HG03520 (cell line): ENCODE data around the gene SMC1A.
"Not testable (repeated sequence)": the region's sequence is repeated elsewhere in the genome, so short reads cannot be mapped to it uniquely, and the experiment has no call there.

Source experiments
- ATAC-seq: cut with Tn5 transposase; IDR thresholded peaks from one replicate; pipeline ENCODE4 v1.9.1; 2021; ENCODE audit warnings: mild to moderate bottlenecking, moderate library complexity; ENCODE audit not compliant: unreplicated experiment

SMC1A gene

GRCh38 chrX:53429755-53430154 is 7.3 kb upstream of the SMC1A start:
- ATAC-seq: no peak

DNA sequence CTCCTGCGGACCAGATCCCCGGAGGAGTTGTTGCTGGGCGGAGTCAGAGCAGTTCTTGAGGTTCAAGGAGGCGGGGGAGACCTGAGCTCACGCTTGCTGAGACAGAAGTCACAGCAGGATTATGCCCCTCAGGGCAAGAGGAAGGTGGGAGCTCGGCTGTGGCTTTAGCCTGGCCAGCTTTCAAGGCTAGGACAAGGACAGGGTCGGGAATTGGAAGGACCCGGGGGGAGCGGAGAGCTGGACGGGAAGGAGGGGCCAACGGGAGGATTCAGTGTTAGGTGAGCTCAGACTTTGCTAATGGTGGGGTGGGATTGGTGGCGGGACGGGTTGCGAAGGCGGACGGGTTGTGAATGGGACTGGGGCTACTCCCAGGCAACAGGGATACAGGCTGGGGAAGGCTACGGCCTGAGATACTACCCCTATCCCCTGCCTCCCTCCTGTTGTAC is 430 bp upstream of the SMC1A start, which contains the start of gene RIBC1:
RIBC1 (plus strand) TSS at position 13 of the 446 bp plus-strand sequence. CDS start 3,404 bp downstream, outside the sequence.
- no peak for ATAC-seq

DNA sequence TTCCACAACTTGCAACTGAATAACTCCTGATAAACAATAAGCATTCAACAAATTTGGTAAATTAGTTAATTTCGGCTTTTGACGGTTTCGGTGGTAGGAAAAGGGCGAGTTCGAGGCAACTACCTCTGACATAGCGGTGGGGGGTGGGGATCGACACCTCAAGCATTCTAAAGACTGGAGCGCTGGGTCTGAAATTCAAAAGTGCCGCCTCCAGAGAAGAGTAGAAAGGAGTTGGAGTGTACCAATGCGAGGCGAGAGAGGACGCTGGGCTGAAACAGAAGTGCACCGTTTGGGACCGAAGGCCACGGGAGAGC is 725 bp downstream of the SMC1A start:
- peak; percentile 10 for ATAC-seq

DNA sequence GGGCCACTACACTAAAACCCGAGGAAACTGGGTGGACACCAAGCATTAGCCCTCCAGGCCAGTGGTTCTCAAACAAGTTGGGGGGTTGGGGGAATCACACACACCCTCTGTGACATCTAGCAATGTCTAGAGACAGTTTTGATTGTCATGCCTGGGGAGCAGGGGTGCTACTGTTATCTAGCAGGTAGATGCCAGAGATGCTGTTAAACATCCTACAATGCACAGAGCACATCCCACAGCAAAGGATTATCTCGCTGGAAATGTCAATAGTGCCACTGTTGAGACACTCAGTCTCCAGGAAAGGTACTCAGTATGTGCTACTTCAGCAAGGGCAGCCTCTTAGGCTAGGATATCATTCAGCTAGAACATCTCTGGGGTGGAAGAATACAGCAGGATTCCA is 1.3 kb downstream of the SMC1A start:
- ATAC-seq: no peak

GRCh38 chrX:53420351-53420750 is 2.1 kb downstream of the SMC1A start:
- not testable (repeated sequence) for ATAC-seq

- ATAC-seq: no peak
Observed at GRCh38 chrX:53412446-53412845, 10.0 kb downstream of the SMC1A start.

- no peak for ATAC-seq
Observed at GRCh38 chrX:53403535-53403934, 18.9 kb downstream of the SMC1A start.

DNA sequence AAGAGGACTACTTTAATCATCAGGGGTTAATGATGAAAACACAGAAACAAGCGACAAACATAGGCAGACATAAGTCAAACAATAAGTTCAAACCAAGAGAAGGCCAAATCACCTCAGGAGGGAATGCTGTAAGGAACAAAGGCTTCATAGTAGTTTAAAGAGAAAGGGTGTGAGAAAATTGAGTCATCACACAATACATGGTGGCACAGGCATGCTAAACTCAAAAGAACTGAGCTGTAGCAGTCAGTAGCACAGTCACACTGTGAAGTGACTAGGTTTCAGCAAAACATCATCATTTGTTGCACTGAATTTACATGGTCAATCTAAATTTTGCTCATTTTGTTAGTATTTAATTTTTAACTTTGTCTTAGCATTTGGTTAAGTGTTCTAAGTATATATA is 24.2 kb downstream of the SMC1A start:
- ATAC-seq: no peak

DNA sequence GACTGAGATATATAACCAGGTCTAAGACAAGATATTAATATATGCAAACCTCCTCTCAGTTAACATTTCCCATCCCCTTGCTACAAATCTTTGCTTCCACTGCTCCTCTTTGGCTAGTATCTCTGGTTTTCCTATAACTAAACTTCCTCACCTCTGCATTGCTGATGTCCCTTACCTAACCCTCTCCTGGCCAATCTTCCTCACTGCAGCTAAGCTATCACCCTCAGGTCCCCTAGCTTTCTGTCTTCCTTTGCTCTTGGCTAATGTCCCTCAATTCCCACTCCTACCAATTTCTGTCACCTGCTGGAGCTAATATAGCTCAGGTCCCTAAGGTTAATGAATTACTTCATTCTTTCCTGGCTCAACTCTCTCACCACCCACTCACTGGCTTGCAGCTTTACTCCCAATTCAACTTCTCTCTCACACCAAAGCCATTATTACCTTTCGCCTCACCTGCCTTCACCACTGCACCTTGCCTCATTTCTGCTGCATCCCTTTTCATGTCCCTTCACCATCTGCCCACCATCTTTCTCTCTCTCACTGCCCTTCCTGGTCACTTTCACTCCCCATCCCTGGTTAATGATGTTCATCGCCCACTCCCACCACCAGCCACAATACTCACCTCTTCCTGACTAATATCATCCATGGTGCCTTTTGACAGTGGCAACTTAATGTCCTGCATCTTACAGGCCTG is 26.7 kb downstream of the SMC1A start:
- ATAC-seq: no peak

- no peak for ATAC-seq
Observed at GRCh38 chrX:53383376-53384076, 38.9 kb downstream of the SMC1A start.

DNA sequence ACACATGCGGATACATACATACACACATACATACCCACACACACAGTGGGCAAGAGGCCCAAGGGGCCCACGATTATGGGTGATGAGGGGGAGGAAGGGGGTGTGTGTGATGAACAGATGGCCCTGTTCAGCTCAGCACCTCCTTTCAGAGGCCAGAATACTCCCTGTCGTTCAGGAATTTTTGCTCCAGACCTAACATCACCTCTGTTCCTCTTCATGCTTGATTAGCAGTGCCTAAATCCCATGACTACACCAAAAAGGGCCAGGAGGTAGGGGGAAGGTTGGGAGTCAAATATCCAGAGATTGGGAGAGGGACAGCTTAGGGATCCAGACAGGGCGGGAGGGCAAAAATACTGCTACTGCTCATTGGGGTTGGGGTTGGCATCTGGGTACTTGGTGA is 42.7 kb downstream of the SMC1A start:
- no peak for ATAC-seq

GRCh38 chrX:53379008-53379710 is 43.3 kb downstream of the SMC1A start:
- ATAC-seq: no peak

DNA sequence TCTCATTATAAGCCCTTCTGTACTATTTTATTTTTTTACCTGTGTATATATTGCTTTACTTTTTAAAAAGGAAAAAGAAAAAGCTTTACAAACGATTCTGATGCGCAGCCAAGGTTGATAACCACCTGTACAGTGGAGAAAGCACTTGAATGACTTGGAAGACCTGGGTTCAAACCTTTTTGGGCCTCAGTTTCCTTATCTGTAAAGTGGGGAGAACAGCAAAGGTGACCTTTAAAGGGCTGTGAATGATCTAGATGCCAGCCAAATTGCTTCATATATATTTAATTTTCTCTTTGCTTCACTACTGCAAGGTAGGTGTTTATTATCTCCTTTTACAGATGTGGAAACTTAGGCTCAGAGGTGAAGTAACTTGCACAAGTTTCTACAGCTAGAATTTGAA is 45.0 kb downstream of the SMC1A start:
- ATAC-seq: no peak

DNA sequence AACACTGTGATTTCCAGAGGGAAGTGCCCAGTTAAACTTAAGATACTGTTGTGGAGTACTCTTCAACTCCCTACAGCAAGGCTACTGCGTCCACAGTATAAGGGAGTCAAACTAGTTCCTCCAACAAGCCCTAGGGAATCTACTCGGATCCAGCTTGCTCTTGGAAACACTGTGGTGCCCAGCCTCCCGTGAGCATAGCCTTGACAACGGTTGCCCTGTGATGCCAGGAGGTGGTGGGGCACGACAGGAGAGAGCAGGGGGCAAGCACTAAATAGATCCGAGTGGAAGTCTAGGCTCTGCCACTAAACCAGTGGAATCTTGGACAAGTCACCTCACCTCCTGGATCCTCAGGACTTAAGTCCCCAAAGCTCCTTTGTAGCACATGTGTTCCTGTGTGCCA is 45.6 kb downstream of the SMC1A start:
- no peak for ATAC-seq

DNA sequence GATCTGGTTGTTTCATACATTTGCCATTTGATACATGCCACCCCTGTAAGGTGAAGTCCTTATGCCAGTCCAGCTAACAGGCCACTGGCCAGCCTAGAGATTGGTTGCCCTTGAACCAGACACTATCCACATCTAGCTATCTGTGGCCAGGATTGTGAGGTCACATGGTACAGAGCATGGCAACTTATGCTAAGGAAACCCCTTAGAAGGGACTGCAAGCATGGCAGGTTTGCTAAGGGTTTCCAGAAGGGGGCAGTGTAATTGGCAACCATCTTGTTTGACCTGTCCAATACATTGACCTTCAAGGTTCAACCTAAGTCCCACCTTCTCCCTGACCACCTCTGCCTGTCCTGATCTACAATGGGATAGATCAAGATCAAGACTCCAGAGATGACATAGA is 47.5 kb downstream of the SMC1A start:
- ATAC-seq: no peak

GRCh38 chrX:53374222-53374820 is 48.1 kb downstream of the SMC1A start:
- no peak for ATAC-seq

- ATAC-seq: no peak
Observed at GRCh38 chrX:53373307-53373706, 49.1 kb downstream of the SMC1A start.

DNA sequence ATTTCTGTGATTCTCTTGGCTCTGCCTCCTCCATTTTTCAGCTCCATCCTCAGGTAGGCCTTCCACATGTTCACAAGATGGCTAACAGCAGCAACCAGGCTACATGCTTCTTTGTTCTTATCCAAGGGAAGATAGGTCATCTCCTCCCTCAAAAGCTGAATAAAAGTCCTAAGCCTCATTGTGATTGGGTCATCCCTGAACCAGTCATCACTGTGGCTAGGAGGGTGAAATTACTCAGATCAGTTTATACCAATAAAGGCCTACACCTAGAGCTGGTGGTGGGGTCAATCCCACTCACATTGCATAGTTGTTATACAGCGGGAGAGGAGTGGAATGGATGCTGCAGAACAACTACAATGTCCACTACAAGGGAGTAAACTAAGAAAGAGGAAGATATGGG is 56.0 kb downstream of the SMC1A start:
- not testable (repeated sequence) for ATAC-seq

GRCh38 chrX:53362449-53362848 is 60.0 kb downstream of the SMC1A start:
- no peak for ATAC-seq

GRCh38 chrX:53357799-53358530 is 64.5 kb downstream of the SMC1A start:
- no peak for ATAC-seq

DNA sequence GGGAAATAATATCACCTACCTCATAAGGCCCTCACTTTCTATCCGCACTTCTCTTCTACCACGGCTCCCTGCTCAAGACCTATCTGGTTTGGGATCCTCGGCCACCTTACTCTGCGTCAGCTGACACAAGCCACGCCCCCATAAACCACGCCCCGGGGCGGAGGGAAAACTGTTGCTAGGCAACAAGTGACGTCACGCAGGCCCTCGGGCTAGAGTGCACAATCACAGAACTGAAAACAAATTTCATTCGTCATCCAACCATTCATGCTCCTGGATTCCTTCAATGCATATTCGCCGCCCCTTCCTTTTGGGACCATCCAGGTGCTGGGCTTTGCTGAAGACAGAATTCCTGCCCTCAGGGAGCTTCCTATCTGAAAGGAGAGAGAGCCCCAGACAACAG is 66.3 kb downstream of the SMC1A start:
- ATAC-seq: no peak
